GM19023 (cell line): ENCODE measurements around the gene LAGE3.

Experiments used
- ATAC-seq: cut with Tn5 transposase; IDR thresholded peaks from one replicate; pipeline ENCODE4 v1.9.1; 2021; ENCODE audit warnings: mild to moderate bottlenecking, moderate library complexity; ENCODE audit not compliant: unreplicated experiment

The LAGE3 gene

DNA sequence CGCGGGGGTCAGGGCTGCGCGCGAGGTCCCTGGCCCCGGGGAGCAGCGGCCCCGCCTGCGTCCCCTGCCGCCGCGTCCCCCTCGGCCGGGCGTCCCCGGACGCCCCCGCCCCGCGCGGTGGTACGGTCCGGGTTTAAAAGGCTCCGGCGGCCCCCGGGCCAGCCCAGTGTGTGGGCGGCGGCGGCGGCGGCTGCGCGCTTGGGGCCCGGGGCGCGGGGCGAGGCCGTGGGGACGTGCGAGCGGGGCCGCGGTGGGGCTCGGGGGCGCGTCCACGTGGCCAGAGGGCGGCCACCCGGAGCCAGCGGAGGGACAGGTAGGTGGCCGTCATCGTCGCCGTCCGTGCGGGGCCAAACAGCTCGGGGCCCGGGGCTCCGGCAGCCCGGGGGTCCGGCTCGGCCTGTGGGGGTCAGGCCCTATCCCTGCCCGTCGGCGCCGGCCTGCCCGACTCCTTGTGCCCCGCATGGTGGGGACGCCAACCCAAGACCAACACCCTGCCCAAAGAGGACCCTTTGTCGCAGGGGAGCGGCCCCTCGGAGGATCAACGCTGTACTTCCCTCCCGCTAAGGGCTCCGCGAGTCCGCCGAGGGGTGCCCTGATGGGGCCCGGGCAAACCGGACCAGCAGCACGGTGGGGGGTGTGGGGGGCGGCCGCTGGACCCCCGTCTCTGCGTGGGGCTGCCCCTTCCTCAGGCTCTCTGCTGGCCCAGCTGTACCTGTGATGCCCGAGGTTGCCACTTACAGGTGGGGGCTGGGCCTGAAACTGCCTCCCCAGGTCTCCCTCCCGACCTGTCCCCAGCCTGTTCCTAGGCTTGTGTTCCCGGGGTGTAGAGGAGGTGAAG lies 20.7 kb downstream of the LAGE3 start, which contains the start of gene PLXNA3:
Gene PLXNA3 (plus strand): TSS at position 166 of the 838 bp plus-strand sequence. CDS start 1,903 bp downstream, outside the sequence.
- ATAC-seq = peak; percentile 68

DNA sequence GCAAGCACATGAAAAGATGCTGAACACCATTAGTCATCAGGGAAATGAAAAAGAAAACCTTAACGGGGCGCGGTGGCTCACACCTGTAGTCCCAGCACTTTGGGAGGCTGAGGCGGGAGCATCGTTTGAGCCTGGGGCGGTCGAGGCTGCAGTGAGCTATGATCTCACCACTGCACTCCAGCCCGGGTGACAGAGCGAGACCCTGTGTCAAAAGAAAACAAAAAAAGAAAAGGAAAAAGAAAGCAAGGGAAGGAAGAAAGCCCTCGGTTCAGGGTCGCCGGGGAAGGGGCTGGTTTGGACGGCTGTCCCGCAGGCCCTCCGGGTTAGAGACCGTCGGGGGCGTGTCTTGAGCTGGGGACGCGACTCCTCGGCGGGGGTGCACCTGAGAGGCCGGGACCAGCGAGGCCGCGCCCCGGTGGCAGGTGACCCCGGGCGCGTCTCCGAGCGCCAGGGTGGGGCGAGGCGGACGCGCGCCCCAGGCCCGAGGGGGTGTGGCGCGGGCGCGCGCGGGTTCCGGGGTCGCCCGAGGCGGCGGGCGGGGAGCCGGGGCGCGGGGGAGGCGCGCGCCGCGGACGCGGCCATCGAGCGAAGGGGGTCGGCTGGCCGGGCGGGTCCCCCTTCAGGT lies 21.5 kb downstream of the LAGE3 start:
- ATAC-seq = peak; percentile 56

DNA sequence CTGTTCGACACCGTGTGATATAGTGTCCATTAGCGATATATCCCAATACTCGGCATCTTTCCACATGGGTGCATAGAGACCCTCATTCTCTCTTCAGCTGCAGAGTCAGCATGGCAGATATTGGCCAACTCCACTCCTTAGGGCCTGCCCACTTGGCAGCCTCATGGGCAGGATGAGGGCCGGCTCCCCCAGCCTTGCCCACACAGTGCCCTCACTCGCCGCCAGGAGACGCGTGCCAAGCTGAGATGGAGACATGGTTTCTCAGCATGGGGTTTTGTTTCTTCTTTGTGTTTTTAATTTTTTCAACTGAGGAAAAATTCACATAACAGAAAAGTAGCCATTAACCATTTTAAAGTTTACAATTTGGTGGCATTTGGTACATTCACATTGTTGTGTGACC lies 26.3 kb downstream of the LAGE3 start:
- ATAC-seq = no peak

DNA sequence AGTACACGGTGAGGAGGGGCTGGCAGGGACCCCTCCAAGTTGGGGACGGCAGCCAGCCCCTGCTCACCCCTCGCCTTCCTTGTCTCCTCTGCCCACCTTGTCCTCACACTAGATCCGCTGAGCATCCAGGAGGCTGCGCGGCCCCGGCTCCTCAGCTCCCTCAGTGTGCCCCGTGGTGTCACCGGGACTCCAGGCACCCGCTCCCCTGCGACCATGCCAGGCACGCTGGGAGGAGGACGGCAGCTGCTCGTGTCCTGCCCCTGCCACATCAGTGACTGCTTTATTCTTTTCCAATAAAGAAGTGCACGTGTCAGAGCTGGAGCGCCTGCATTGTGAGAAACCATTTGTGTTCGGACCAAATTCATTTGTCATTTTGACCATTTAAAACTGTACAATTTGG lies 28.8 kb downstream of the LAGE3 start:
- no peak for ATAC-seq

DNA sequence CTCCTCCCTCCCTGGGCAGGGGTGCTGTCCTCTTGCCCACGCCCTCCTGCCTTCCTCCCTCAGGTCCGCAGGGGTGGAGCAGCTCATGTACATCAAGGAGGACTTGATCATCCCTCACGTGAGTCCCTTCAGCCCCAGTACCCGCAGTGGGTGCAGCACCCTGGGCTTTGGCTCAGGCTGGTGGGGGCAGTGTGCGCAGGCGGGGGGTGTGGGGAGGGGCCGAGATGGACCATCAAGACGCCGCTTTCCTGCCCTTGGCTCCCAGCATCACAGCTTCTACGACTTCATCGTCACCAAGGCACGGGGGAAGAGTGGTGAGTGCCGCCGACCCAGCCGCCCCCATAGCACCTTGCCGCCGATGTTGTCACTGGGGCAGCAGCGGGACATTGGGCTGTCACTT lies 29.5 kb downstream of the LAGE3 start:
- ATAC-seq = no peak

DNA sequence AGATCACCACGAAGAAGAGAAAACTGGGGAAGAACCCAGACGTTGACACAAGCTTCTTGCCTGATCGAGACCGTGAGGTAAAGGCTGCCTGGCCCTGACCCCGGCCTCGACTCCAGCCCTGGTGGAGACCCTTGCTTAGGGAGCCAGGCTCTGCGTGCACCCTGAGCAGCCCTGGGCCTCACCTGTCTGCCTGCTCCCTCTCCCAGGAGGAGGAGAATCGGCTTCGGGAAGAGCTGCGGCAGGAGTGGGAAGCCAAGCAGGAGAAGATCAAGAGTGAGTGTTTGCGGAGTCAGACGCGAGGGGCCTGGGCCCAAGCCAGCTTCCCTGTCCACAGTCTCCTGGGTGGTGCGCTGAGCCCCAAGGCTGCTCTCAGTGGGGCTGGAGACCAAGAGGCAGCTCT lies 30.6 kb downstream of the LAGE3 start:
- ATAC-seq = no peak

DNA sequence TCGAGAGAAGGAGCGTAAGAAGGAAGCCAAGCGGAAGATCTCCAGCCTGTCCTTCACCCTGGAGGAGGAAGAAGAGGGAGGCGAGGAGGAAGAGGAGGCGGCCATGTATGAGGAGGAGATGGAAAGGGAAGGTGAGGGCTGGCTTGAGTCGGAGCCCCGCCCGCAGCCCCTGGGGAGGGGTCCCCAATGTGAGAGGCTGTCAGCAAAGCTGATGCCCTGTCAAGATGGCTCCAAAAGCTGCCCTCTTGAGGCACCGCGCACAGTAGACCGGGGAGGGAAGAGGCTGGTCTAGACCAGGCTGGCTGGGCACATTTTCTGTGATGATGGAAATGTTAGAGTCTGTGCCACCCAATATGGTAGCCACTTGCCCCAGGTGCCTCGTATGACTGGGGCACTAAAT lies 32.7 kb downstream of the LAGE3 start:
- ATAC-seq = no peak

DNA sequence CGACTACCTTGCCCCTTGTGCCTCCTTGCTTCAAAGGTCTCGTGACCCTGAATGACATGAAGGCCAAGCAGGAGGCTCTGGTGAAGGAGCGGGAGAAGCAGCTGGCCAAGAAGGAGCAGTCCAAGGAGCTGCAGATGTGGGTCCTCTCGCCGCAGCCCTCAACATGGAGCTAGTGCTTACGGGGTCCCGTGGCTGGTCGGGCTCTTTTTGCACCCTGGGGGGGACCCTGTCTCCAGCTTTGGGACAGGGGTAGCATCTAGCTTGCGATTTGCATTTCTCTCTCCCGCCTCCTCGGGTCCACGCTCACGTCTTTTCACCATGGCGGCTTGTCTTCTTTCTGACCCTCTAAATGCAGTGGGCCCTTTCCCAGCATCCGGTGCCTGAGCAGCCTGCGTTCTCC lies 33.3 kb downstream of the LAGE3 start:
- no peak for ATAC-seq

DNA sequence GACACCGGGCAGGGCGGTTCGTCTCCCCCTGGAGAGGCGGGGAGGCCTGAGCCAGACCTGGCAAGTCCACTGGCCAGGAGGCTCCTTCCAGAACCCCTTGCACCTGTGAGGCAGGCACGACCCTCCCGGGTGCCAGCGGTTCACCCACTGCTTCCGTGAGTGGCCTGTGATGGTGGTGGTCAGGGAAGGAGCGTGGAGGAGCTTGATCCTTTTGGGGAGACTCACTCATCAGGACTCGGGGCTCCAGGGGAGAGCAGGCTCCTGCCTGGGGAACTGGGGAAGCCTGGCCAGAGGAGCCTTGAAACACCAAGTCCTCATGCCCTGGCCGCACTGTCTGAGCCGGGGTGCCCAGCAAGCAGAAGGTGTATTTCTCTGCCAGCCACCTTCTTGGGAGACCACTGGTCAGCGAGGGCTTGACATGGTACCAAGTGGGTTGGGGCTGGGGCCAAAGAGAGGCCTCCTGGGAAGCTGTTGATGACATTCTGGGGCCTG lies 34.3 kb downstream of the LAGE3 start:
- no peak for ATAC-seq

DNA sequence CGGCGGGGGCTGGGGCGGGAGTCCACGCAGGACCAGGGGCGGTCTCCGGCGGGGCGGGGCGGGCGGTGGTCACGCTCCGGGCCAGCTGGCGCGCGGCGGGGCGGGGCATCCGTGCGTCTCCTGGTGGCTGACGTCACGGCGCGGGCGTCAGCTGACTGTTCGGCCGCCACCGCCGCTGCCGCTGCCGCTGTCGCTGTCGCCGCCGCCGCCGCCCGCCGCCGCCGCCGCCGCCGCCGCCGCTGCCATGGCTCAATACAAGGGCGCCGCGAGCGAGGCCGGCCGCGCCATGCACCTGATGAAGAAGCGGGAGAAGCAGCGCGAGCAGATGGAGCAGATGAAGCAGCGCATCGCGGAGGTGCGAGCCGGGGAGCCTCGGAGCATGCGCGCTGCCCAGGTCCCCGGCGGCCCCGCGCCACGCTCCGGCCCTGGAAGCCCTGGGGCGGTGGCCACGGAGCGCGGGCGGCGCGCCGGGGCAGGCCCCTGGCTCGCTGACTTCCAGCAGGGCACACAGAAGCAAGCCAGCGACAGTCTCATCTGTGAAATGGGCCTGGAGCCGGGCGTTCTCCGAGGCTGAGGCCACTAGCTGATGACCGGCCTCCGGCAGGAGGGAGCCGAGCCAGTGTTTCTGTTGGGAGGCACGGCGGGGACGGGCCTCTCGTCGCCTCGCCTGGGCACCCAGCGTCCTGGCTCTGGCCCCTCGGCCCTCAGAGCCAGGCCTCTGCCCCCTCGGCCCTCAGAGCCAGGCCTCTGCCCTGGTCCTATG lies 34.9 kb downstream of the LAGE3 start, which contains the start of gene FAM50A:
Gene FAM50A (plus strand): TSS at position 150 of the 763 bp plus-strand sequence. CDS start 95 bp downstream, at position 245.
- ATAC-seq = peak; percentile 79

DNA sequence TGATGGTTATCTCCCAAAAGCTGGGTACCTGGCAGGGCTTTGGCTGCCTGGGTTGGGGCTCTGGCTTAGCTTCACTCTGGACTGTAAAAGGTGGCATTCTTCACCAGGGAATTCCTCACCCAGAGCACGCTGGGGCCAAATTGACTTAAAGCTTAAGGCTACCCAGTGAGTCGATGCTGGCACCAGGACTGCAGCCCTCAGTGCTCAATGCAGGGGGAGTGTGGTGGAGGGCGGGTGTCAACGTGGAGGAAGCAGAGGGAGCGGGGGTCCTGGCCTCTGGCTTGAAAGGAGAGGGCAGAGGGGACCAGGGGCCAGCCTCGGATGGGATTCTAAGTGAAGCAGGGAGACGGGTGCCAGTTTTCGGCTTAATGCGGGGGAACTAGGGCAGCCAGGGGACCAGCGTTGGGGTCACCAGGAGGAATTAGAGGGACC lies 35.6 kb downstream of the LAGE3 start:
- ATAC-seq = peak; percentile 13

DNA sequence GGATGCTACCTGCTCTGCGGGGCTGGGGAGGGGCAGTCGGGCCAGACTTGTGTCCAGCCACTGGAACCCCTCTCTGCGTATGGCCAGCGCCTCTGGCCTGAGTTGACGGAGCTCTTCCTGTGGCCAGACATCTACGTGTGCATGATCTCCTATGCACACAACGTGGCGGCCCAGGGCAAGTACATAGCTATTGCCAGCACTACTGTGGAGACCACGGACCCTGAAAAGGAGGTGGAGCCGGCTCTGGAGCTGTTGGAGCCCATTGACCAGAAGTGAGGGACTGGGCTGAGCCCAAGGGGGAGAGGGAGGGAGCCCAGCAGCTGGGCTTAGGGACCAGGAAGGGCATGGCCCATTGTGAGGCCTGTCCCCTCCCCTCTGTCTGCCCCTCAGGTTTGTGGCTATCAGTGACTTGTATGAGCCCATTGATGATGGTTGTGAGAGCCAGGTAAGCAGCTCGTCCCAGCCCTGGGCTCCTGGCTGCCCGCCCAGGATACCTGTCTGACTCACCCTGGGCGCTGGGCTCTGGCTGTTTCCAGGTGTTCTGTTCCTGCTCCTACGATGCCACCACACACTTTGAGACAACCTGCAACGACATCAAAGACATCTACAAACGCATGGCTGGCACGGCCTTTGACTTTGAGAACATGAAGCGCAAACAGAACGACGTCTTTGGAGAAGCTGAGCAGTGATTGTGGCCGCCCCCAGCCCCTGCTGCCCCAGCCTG lies 36.9 kb downstream of the LAGE3 start:
- ATAC-seq = no peak

DNA sequence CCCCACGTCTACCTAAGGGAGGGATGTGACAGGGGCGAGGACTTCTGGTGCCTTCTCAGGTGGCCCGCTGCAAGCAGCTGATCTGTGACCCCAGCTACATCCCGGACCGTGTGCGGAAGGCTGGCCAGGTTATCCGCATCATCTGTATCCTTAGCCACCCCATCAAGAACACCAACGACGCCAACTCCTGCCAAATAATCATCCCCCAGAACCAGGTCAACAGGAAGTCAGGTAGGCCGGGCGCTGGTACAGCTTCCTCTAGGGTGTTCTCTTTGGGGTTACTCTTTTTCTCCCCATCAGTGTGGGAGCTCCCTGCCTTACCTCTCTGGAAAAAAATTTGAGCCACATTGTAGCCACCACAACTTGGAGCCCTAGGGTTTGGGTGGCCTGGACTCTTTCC lies 37.5 kb downstream of the LAGE3 start:
- no peak for ATAC-seq

DNA sequence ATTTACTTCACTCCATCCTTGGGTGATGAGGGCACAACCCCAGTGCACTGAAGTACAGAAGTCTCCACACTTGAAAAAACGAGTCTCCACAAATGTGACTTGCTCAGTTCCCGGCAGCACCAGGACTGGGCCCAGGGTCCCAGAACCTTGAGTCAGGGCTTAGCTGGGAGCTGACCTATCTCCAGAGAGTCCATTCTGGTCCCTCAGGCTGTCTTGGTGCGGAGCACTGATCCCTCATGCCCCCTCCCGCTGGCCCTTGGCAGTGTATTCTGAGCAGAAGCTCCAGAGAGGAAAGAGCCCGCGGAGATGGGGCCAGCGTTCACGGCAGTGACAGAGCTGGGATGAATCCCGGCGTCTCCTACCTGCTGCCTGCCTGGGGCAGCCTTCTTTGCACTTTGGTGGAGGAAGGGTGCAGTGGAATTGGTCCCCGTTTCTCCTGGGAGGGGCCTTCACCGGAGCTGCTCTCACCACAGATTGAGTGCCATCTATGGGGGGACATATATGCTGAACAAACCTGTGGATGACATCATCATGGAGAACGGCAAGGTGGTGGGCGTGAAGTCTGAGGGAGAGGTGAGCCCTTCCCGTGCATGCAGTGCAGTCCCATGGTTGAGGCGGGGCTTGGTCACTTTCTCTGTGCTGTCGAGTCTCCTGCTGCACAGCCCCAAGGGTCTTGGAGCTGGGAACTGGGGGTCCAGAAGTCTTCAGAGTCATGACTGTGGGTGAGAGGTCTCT lies 38.3 kb downstream of the LAGE3 start:
- ATAC-seq = no peak

DNA sequence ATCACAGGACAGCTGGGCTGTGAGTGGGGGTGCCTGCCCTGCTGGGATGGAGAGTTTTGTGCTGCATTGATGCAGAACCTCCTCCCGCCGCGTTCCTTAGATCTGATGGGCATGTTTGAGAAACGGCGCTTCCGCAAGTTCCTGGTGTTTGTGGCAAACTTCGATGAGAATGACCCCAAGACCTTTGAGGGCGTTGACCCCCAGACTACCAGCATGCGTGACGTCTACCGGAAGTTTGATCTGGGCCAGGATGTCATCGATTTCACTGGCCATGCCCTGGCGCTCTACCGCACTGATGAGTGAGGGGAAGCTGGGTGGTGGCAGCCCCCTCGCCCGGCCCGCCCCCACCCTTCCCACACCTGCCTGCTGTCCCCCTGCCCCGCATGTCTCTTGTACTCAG lies 39.2 kb downstream of the LAGE3 start:
- ATAC-seq = no peak

DNA sequence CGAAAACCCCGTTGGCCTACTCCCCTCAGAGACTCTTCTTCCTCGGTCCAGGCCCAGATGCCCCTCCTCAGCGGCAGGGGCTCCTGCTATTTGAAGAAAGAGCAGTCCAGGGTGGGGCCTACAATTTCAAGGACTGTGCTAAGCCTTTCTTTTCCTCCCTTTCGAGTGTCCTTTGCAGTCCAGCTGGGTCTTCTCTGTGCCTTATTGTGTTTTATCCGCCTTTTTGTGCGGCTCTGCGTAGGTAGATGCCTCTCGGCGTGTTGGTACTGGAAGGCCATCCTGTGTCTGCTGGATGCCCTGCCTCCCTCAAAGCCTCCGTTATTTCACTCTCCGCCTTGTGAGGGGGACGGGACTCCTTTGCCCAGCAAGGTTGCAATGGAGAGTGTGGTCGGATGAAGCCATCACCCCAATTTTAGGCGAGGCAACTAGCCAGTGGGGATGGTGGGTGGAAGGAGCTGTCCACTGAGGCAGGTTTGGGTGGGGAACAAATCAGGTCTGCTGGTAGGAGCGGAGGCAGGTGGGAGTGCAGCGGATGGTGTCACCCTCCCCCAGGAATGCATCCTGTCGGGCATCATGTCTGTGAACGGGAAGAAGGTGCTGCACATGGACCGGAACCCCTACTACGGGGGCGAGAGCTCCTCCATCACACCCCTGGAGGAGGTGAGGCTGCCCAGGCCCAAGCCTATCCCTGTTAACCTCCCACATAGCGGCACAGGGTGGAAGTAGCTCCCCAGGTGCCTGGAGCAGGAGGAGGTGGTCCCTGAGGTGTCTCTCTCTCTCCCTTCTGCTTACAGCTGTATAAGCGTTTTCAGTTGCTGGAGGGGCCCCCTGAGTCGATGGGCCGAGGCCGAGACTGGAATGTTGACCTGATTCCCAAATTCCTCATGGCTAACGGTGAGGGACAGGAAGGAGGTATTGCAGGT lies 40.8 kb downstream of the LAGE3 start:
- ATAC-seq = no peak

DNA sequence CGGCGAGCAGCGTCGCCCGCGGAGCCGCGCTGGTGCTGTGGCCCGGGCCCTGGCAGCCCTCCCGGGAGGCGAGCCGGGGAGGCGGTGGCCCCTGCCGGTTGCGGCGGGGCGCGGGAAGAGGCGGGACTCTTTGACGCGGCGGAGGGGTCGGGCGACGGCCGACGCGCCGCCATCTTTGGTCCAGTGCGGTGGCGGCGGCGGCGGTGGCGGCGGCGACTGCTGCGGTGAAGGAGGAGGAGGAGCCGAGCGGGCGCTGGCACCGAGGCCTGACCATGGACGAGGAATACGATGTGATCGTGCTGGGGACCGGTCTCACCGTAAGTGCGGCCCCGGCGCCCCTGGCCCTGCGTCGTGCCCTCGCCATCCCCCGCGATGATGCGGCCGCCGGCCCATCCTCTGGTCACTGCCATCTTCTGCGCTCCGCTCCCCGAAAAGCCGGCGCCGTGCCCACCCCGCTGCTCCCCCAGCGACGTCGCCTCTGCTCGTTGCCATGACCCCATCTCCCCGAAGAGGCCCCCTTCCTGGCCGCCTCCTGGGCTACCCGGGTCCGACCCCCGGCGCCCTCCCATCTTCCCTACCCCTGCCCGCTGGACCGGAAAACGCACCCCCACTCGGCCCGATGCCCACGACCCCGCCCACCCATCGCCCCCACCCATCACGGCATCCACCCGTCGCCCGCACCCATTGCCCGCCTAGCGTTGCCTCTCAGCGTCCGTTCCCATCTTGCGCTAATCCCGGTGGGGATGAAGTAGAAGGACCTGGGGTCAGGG lies 41.9 kb downstream of the LAGE3 start, which contains the start of gene GDI1:
Gene GDI1 (plus strand): TSS at position 172 of the 770 bp plus-strand sequence. CDS start 101 bp downstream, at position 273.
- no peak for ATAC-seq

DNA sequence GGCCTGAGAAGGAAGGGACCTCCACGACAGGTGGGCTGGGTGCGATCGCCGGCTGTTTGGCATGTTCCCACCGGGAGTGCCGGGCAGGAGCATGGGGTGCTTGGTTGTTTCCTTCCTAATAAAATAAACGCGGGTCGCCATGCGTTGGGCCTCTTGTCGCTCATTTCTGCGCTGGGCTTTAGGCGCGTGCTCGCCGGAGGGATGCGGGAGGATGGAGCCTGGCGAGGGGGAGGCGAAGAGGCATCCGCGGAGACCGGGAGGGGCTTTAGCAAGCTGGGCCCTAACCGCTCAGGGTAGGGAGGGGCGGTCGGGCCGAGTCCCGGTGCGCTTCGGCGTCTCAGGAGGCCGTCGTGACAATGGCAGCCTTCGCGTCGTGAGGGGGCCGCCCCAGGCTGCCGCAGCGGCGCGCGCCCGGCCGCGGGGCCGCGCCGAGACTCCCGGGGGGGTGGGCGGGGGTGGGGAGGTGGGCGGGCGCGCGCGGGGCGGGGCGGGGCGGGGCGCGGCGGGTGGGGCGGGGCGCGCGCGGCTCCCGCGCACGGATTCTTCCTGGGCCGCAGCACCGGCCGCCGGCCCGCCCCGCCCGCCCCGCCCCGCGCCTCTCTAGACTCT lies 42.6 kb downstream of the LAGE3 start:
- no peak for ATAC-seq
